HL-60 (cell line): ENCODE data around the gene FRRS1.

Experiments
- DNase-seq, 2 experiments: peaks; one replicate each; pipeline ENCODE4 v3.0.0-alpha.2; 2010 to 2020; ENCODE audit warnings: low read depth in 1 of 2, low spot score in 1 of 2
- H3K27ac ChIP-seq: fragments of 250-450 bp; sonication (Bioruptor Pico); replicated peaks from 2 replicates; pipeline ENCODE4 v1.5.1; 2020; ENCODE audit warnings: mild to moderate bottlenecking, moderate library complexity
- H3K27me3 ChIP-seq: fragments of 250-450 bp; sonication (Bioruptor Pico); 2 replicates; pipeline ENCODE4 v1.5.1; 2021; ENCODE audit warnings: mild to moderate bottlenecking, moderate library complexity; ENCODE audit not compliant: insufficient read depth, poor library complexity, severe bottlenecking
- H3K4me3 ChIP-seq: replicated peaks from 2 replicates; pipeline ENCODE4 v1.5.1; 2011; ENCODE audit warnings: mild to moderate bottlenecking, control low read depth, low read length; ENCODE audit not compliant: insufficient read depth
- GABPA ChIP-seq: IDR thresholded peaks from 2 replicates; pipeline ENCODE4 v1.6.1; 2012; ENCODE audit warnings: low read depth
- POLR2AphosphoS5 ChIP-seq: IDR thresholded peaks from 2 replicates; pipeline ENCODE4 v1.6.1; 2012; ENCODE audit warnings: low read depth
- SPI1 ChIP-seq: IDR thresholded peaks from 2 replicates; pipeline ENCODE4 v1.6.1; 2012; ENCODE audit warnings: low read depth, mild to moderate bottlenecking, borderline replicate concordance
- long read RNA-seq: library from polyadenylated mRNA; unstranded; transcript quantifications from one replicate; pipeline ENCODE4 v2.0.0, GENCODE V29; 2020
- TF ChIP-seq, protein P1 (sequence below): IDR thresholded peaks from 2 replicates; pipeline ENCODE4 v1.6.1; 2012; ENCODE audit warnings: low read depth; ENCODE audit not compliant: insufficient replicate concordance
- TF ChIP-seq, protein P2 (sequence below): IDR thresholded peaks from one replicate; pipeline ENCODE4 v1.5.1; 2011; ENCODE audit warnings: low read length, control low read depth, inconsistent platforms; ENCODE audit not compliant: insufficient read depth

FRRS1 gene, protein sequence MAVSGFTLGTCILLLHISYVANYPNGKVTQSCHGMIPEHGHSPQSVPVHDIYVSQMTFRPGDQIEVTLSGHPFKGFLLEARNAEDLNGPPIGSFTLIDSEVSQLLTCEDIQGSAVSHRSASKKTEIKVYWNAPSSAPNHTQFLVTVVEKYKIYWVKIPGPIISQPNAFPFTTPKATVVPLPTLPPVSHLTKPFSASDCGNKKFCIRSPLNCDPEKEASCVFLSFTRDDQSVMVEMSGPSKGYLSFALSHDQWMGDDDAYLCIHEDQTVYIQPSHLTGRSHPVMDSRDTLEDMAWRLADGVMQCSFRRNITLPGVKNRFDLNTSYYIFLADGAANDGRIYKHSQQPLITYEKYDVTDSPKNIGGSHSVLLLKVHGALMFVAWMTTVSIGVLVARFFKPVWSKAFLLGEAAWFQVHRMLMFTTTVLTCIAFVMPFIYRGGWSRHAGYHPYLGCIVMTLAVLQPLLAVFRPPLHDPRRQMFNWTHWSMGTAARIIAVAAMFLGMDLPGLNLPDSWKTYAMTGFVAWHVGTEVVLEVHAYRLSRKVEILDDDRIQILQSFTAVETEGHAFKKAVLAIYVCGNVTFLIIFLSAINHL
- long read RNA-seq, partial matches to known transcripts: 0 of 4 reads
- long read RNA-seq, other reads (novel, unspliced or antisense): 2 of 4 reads

DNA sequence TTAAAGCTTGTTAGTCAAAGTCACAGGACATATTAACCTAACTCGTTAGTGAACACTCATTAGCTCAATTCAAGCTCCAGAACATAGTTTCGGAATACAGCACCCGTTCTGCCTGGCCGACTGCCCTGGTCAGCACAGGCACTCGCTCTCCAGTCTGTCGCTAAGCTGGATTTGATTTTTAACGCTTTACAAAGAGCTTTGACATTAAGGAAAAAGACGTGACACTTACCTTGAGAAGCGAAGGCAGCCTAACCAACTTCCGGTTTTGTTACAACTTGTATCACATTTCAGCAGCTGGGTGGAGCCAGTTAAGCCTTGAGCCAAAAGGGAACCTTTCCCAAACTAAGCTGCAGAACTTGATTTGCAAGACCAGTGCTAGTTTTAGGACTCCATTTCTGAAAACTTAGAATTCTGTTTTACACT lies at the start of gene FRRS1:
FRRS1 (minus strand) TSS at position 258 of the 423 bp plus-strand sequence. CDS start 17,867 bp downstream, outside the sequence.
- H3K27ac ChIP-seq: peak within 1 kb of the TSS; percentile 70
- TF ChIP-seq, protein P1, sequence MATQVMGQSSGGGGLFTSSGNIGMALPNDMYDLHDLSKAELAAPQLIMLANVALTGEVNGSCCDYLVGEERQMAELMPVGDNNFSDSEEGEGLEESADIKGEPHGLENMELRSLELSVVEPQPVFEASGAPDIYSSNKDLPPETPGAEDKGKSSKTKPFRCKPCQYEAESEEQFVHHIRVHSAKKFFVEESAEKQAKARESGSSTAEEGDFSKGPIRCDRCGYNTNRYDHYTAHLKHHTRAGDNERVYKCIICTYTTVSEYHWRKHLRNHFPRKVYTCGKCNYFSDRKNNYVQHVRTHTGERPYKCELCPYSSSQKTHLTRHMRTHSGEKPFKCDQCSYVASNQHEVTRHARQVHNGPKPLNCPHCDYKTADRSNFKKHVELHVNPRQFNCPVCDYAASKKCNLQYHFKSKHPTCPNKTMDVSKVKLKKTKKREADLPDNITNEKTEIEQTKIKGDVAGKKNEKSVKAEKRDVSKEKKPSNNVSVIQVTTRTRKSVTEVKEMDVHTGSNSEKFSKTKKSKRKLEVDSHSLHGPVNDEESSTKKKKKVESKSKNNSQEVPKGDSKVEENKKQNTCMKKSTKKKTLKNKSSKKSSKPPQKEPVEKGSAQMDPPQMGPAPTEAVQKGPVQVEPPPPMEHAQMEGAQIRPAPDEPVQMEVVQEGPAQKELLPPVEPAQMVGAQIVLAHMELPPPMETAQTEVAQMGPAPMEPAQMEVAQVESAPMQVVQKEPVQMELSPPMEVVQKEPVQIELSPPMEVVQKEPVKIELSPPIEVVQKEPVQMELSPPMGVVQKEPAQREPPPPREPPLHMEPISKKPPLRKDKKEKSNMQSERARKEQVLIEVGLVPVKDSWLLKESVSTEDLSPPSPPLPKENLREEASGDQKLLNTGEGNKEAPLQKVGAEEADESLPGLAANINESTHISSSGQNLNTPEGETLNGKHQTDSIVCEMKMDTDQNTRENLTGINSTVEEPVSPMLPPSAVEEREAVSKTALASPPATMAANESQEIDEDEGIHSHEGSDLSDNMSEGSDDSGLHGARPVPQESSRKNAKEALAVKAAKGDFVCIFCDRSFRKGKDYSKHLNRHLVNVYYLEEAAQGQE: no peak
- TF ChIP-seq SPI1 (no peak), POLR2AphosphoS5 (peak; percentile 60; the same call in 1 of the 2 replicates)
- peak; percentile 60 to 92 for DNase-seq
- peak within 1 kb of the TSS; percentile 73 for H3K4me3 ChIP-seq
- no peaks in the 10 kb centered on the region for H3K27me3 ChIP-seq

DNA sequence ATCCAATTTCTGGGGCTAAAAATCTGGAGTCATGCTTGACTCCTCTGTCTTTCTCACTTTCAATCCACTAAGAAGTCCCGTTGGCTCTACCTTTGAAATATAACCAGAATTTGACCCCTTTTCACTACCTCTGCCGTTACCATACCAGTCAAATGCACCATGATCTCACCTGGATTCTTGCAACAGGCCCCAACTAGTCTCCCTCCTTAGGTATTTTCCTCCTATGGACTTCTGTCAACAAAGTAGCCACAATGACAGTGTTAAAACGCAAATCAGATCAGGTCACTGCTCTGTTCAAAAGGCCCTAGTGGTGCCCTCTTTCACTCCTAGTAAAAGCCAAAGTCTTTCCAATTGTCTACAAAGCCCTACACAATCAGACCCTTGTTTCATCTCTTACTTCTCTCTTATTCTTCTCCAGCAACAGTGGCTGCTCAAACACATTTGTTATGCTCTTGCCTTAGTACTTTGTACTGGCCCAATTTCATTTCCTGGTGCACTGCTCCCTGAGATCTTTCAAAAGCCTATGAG lies 48.0 kb upstream of the FRRS1 start:
- TF ChIP-seq, protein P1: no peak
- TF ChIP-seq POLR2AphosphoS5 (no peak), GABPA (no peak), SPI1 (no peak)
- TF ChIP-seq, protein P2, sequence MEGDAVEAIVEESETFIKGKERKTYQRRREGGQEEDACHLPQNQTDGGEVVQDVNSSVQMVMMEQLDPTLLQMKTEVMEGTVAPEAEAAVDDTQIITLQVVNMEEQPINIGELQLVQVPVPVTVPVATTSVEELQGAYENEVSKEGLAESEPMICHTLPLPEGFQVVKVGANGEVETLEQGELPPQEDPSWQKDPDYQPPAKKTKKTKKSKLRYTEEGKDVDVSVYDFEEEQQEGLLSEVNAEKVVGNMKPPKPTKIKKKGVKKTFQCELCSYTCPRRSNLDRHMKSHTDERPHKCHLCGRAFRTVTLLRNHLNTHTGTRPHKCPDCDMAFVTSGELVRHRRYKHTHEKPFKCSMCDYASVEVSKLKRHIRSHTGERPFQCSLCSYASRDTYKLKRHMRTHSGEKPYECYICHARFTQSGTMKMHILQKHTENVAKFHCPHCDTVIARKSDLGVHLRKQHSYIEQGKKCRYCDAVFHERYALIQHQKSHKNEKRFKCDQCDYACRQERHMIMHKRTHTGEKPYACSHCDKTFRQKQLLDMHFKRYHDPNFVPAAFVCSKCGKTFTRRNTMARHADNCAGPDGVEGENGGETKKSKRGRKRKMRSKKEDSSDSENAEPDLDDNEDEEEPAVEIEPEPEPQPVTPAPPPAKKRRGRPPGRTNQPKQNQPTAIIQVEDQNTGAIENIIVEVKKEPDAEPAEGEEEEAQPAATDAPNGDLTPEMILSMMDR: no peak
- Histone ChIP-seq H3K27ac (no peak overlapping the region), H3K27me3 (no peaks in the 10 kb centered on the region), H3K4me3 (no peak overlapping the region)
- no peak for DNase-seq

DNA sequence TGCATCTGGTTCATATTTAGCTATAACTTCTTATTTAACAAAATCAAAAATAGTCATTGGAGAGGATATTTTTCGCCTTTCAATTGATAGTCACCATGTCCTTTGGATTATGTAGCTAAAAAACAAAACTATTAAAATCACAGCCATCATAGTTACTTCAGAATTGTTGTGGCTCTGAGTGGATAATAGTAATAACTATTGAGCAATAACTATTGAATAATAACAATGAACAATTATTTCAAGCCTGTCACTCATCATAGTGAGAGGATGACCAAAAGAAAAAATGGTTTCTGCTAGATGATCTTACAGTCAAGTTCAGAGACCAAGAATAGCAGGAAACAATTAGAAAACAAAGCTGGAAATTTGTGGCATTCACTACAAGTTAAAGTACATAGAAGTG lies 45.3 kb upstream of the FRRS1 start:
- no peaks in the 10 kb centered on the region for H3K27me3 ChIP-seq
- H3K27ac ChIP-seq: no peak overlapping the region
- no peak for DNase-seq
- H3K4me3 ChIP-seq: no peak overlapping the region
- TF ChIP-seq GABPA: no peak
- TF ChIP-seq, protein P1: no peak
- TF ChIP-seq, protein P2: no peak
- no peak for TF ChIP-seq POLR2AphosphoS5
- TF ChIP-seq SPI1: no peak
